ENCODE results near the gene AKR1C8.
"Not testable (repeated sequence)": the region's sequence is repeated elsewhere in the genome, so short reads cannot be mapped to it uniquely, and the experiment has no call there.

Gene AKR1C8

GRCh38 chr10:5147981-5148677, 36.8 kb downstream of the AKR1C8 start:
- no peak for DNase-seq (ENCODE audit: low read depth)
- TF ChIP-seq CTCF (IDR thresholded peaks at IDR 0.05; ENCODE audit: low read depth, low read length, missing control alignments): no peak
- no peak overlapping the region for H3K4me3 ChIP-seq (ENCODE audit: low read depth, low read length)

DNA sequence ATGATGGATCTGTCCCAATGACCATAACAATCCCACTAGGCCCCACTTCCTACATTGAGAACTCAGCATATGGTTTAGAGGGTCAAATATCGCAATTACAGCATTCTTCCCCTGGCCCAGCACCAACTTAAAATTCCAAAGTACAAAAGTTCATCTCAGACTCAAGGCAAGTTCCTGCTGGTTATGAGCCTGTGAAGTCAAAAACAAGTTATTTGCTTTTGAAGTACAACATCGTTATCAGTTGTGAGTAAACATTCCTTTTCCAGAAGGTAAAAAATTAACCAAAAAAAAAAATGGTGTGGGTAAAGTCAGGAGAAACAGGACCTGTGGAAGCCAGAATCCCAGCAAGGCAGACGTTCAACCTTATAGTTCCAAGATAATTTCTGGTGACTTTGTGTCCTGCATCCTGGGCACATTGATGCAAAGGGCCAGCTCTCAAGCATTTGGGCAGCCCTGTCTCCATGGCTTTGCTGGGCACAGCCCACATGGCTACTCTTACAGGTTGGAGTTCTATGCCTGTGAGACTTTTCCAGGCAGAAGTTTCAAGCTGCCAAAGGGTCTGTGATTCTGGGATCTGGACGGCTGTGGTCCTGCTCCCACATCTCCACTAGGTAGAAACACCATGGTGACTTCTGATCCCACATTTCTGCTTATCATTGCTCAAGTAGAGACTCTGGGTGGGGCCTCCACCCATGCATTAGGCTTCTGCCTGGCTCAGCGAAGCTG, 37.5 kb downstream of the AKR1C8 start:
- H3K4me3 ChIP-seq (ENCODE audit: low read depth, low read length): no peak overlapping the region
- TF ChIP-seq CTCF (IDR thresholded peaks at IDR 0.05; ENCODE audit: low read depth, low read length, missing control alignments): no peak
- DNase-seq (ENCODE audit: low read depth): no peak

GRCh38 chr10:5146920-5147254, 38.1 kb downstream of the AKR1C8 start:
- no peak for TF ChIP-seq CTCF (IDR thresholded peaks at IDR 0.05; ENCODE audit: low read depth, low read length, missing control alignments)
- DNase-seq (ENCODE audit: low read depth): no peak
- H3K4me3 ChIP-seq (ENCODE audit: low read depth, low read length): no peak overlapping the region

- DNase-seq (ENCODE audit: low read depth): no peak
- H3K4me3 ChIP-seq (ENCODE audit: low read depth, low read length): no peak overlapping the region
- TF ChIP-seq CTCF (IDR thresholded peaks at IDR 0.05; ENCODE audit: low read depth, low read length, missing control alignments): no peak
Observed at GRCh38 chr10:5143137-5143536, 41.8 kb downstream of the AKR1C8 start.

DNA sequence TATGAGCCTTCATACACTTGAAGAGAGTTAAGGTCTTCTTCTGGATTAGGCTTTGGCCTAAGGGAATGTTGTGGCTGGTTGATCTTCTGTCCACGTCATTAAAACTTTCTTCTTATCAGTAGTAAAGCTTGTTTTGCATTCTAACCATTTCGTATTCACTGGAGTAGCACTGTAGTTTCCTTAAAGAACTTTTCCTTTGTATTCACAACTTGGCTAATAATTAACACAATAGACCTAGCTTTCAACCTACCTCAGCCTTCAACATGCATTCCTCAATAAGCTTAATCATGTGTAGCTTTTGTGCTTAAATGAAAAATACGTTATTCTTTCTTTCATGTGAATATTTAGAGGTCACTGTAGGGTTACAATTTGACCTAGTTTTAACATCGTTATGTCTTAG, 42.8 kb downstream of the AKR1C8 start:
- no peak for TF ChIP-seq CTCF (IDR thresholded peaks at IDR 0.05; ENCODE audit: low read depth, low read length, missing control alignments)
- DNase-seq (ENCODE audit: low read depth): no peak
- H3K4me3 ChIP-seq (ENCODE audit: low read depth, low read length): no peak overlapping the region

DNA sequence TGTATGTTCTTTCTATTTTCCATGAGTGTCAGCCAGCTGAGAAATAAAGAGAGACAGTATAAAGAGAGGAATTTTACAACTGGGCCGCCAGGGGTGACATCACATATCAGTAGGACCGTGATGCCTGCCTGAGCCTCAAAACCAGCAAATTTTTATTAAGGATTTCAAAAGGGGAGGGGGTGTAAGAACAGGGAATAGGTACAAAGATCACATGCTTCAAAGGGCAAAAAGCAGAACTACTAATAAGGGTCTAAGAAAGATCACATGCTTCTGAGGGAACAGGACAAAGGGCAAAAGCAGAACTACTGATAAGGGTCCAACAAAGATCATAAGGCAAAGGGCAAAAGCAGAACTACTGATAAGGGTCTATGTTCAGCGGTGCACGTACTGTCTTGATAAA, 47.3 kb downstream of the AKR1C8 start:
- not testable (repeated sequence) for DNase-seq (ENCODE audit: low read depth); H3K4me3 ChIP-seq (ENCODE audit: low read depth, low read length)

- no peak for TF ChIP-seq CTCF (IDR thresholded peaks at IDR 0.05; ENCODE audit: low read depth, low read length, missing control alignments)
- DNase-seq (ENCODE audit: low read depth): no peak
Observed at GRCh38 chr10:5136468-5137087, 48.4 kb downstream of the AKR1C8 start.

More at GRCh38 chr10:5136468-5137087, 48.4 kb downstream of the AKR1C8 start:
- no peak overlapping the region for H3K4me3 ChIP-seq (ENCODE audit: low read depth, low read length)

All from GM12864 (cell line).